Hepatocyte (in vitro differentiated cells): ENCODE measurements around the gene INPPL1.

Source experiments
- CTCF ChIP-seq: fragments of 200-600 bp; sonication (generic); IDR thresholded peaks from 2 replicates; pipeline ENCODE4 v1.5.1; 2016; ENCODE audit warnings: antibody characterized with exemption, mild to moderate bottlenecking; ENCODE audit not compliant: poor library complexity
- EZH2 ChIP-seq: fragments of 200-600 bp; sonication (generic); IDR thresholded peaks from 2 replicates; pipeline ENCODE4 v1.6.1; 2016; ENCODE audit warnings: antibody characterized with exemption, mild to moderate bottlenecking, borderline replicate concordance
- EZH2phosphoT487 ChIP-seq: fragments of 200-600 bp; sonication (generic); IDR thresholded peaks from one replicate; pipeline ENCODE4 v1.6.1; 2018; ENCODE audit warnings: antibody characterized with exemption, mild to moderate bottlenecking, low read depth, moderate library complexity; ENCODE audit not compliant: unreplicated experiment, severe bottlenecking

DNA sequence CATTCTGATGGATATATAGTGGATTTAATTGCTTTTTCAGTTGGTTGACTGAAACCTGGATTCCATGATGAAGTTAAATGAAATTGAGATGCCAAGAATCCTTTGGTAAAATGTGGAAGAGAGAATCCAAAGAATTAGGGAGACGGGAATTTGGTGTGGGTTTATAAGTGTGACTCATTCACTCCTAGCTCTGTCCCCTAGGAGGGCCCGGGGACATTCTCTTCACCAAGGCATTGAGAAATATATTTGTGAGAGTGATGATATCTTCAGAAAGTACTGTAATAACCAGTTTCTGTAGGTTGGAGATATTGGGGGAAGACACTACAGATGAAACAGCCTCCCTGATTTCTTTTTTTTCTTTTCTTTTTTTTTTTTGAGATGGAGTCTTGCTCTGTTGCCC lies 33.0 kb downstream of the INPPL1 start:
- TF ChIP-seq CTCF (no peak), EZH2phosphoT487 (no peak), EZH2 (no peak)
